ENCODE measurements around the gene NFKBIZ.
A peak's percentile ranks its signal among the peaks of the same experiment; 100 is the strongest.
"Not testable (repeated sequence)": the region's sequence is repeated elsewhere in the genome, so short reads cannot be mapped to it uniquely, and the experiment has no call there.

Gene NFKBIZ

DNA sequence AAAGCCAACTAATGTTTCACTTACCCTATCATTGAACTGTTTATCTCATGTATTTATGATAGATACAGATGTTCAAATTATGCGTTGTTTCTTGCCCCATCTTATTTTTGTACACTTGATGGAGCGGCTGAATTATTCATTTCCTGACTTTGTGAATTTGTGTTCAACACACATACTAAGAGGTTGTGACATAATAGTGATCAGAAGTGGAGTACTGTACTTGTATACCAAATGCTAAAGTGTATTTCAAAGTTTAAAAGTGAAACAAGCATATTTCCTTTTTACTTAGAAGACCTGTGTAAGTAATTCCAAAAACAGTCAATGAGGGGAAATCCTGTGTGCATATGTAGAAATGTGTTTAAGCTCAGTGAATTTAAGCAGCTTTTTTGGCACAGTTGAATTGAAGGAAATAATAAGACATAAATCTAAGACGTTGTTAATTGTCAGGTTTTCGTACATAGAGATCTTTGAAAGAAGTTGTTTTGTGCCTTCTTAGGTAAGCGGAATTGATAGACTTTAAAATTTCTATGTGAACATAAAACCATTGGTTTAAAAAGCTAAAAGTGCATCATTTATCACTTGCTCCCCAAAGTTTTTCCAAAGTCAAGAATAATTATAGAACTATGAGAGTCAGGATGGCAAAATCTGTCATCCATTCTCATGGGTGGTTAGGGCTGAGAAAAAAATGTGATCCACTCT, 1.9 kb downstream of the NFKBIZ start:
- no peak for DNase-seq (ENCODE audit: low spot score)

DNA sequence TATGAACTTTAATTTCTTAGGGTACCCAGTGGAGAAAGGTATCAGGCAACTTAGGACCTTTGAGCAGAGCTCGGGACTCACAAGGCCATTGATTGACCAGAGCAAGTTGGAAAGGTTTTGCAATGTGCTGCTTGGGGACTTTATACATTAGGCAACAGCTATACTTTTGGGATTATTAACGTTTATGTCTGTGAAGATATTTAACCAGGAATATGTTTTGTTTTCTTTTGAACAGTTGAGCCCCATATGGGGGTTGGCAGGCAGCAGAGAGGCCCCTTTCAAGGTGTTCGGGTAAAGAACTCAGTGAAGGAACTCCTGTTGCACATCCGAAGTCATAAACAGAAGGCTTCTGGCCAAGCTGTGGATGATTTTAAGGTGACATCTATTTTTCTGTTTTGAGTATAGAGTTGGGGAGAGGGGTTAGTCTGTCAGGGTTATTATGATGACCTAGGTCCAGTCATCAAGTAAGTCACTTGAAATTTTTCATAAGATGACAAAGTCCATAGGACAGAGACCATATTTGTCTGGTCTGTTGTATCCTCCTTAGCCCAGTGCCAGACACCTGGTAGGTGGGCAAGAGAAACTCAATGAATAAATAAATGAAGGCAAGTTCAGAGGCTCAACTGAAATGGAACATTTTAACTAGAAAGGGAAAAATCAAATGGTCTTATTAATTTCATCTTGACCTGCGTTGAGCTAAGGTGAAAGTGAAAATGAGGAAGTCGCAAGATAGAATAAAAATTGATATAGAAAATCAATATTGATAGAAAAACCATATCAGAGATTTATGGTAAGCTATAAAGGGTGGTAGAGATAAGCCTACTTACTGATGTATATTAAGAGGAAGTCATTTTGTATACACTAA, 2.8 kb downstream of the NFKBIZ start:
- no peak for DNase-seq (ENCODE audit: low spot score)

- DNase-seq (ENCODE audit: low spot score): no peak
These were observed 3.9 kb downstream of the NFKBIZ start for GRCh38 chr3:101852983-101853840.

- DNase-seq (ENCODE audit: low spot score): no peak
These were observed 4.7 kb downstream of the NFKBIZ start for GRCh38 chr3:101853982-101854381.

GRCh38 chr3:101854608-101855304, 5.4 kb downstream of the NFKBIZ start:
- DNase-seq (ENCODE audit: low spot score): no peak

DNA sequence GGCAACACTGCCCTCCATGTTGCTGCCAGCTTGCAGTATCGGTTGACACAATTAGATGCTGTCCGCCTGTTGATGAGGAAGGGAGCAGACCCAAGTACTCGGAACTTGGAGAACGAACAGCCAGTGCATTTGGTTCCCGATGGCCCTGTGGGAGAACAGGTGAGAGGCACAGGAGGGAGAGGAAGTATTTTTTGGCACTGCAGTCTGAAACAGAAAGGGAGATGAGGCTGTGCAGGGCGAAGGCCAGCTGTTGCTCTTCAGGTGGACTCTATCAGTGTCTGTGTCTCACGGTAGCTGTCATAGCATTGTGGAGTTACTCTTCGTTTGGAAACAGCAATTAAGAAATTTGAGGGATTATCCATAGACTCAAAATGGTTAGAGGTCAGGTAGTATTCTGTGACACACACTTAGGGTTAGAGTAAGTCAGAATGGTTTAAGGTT, 8.0 kb downstream of the NFKBIZ start:
- no peak for DNase-seq (ENCODE audit: low spot score)

GRCh38 chr3:101858464-101859030, 9.2 kb downstream of the NFKBIZ start:
- no peak for DNase-seq (ENCODE audit: low spot score)

DNA sequence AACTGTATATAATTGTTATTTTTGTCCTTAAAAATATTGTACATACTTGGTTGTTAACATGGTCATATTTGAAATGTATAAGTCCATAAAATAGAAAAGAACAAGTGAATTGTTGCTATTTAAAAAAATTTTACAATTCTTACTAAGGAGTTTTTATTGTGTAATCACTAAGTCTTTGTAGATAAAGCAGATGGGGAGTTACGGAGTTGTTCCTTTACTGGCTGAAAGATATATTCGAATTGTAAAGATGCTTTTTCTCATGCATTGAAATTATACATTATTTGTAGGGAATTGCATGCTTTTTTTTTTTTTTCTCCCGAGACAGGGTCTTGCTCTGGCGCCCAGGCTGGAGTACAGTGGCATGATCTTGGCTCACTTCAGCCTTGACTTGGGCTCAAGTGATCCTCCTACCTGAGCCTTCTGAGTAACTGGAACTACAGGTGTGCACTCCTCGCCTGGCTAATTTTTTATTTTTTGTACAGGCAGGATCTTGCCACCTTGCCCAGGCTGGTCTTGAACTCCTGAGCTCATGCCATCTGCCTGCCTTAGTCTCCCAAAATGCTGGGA, 10.7 kb downstream of the NFKBIZ start:
- DNase-seq (ENCODE audit: low spot score): no peak

DNA sequence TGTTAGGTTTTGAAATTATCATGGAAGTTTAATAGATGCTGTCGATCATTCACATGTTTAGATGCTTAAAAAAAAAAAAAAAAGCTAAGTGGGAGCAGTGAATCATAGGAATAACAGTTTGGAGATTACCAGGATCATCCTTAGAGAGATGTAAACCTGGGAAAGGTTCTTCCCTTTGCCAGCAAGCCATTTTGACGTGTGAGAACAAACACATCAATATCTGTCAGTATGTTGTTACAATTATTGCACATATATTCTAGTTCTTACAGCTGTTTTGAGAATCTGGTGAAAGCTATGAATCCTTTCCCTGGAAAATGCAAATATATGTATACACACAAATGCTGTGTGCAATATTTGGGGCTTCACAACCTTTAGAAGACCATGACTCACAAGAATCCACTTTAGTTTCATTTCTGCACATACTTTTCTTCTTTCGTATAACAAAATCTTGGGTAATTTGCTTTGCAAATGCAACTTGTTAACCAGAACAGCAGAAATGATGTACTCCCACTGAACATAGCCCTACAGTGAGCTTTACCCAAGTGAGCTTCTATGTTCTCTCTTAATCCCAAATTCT, 12.0 kb downstream of the NFKBIZ start:
- DNase-seq (ENCODE audit: low spot score): no peak

DNA sequence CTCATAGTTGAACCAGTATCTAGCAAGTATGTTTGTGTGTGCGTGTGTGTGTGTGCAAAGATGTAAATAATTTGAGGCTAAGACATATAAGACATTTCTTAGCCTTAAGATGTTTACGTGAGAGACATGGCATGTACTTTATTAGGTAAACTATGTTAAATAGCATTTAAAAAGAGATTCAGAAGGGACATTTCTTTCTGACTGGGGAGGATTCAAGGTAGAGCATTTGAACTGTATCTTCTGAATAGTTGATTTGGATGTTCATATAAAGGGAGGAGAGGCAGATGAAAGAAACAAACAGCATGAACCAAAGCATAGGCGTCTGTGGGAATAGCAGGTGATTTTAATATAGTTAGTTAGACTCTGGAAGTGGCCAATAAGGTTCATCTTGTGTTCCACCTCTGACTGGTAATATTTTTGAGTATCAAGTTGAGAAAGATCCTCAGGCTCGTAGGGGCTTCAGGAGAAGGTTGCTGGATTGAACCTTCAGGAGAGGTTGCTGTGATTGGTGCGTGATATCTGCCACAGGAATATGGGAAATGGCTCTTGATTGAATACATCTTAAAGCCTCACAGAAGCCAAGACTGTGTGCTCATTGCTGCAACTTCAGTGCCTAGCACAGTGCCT, 12.6 kb downstream of the NFKBIZ start:
- no peak for DNase-seq (ENCODE audit: low spot score)

DNA sequence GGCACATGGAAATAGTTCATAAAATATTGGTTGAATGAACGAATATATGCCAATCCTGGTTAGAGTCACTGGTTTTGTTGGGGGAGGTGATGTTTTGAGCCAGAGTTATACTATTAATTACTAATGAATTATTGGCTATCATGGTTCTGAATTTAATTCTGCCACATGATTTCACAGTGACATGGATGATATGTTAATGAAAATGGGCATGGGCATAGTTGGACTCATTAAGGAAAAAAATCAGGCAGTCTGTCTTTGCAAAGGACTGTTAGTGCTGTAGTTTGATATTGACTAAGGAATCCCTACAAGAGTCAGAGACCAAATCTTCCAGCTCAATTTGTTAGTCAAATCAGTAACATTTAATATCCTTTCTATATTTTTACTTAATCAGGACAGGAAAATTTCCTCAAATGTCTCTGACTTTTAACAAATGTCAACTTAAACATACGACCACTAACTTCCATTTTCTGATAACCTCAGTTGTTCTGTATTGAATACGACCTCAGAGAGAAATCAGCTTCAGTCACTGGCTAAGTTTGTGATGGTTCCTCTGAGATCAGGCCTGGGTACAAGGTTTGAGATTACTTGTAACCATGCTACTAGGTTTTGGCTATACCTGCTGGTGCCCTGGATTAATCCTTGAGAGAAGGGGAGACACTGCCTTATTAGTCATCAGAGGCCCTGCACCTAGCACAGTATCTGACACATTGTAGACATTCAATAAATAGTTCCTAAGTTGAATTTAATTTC, 13.3 kb downstream of the NFKBIZ start:
- DNase-seq (ENCODE audit: low spot score): no peak

DNA sequence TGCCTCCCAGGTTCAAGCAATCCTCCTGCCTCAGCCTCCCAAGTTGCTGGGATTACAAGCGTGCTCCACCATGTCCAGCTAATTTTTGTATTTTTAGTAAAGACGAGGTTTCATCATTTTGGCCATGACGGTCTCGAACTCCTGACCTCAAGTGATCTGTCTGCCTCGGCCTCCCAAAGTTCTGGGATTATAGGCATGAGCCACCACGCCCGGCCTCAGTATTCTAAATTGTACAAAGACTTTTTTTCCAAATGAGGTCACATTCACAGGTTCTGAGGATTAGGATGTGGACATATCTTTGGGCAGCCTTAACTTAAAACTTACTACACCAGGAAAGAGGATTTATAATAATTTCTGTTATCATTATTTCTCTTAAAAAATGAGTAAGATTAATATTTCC, 15.6 kb downstream of the NFKBIZ start:
- DNase-seq (ENCODE audit: low spot score): not testable (repeated sequence)

GRCh38 chr3:101865751-101866509, 16.6 kb downstream of the NFKBIZ start:
- no peak for DNase-seq (ENCODE audit: low spot score)

DNA sequence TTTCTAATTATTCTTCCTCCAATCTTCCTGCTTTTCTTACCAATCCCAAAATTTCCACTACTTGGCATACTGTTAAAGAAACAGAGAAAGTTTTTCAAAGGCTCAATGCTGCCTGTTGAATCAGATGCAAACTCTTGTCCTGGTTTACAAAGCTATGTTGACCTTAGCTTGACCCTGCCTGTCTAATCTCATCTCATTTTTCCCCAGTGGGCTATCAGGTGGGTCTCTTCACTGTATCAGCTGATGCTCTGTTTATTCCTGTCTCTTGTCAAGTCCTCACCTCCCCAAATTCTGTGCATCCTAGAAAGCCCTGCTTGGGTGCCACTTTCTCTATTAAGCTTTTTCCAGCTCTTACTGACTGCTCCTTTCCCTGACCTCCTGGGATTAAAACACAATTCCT, 18.2 kb downstream of the NFKBIZ start:
- no peak for DNase-seq (ENCODE audit: low spot score)

DNA sequence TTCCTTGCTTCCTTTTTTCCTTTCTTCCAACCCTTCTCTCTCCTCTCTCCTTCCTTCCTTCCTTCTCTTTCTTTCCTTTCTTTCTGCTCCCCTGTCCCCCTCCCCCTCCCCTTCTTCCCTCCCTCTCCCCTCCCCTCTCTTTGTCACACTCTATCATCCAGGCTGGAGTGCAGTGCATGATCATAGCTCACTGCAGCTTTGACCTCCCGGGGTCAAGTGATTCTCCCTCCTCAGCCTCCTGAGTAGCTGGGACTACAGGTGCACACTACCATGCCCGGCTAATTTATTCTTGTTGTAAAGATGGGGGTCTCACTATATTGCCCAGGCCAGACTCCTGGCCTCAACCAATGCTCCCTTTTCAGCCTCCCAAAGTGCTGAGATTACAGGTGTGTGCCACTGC, 18.7 kb downstream of the NFKBIZ start:
- no peak for DNase-seq (ENCODE audit: low spot score)

DNA sequence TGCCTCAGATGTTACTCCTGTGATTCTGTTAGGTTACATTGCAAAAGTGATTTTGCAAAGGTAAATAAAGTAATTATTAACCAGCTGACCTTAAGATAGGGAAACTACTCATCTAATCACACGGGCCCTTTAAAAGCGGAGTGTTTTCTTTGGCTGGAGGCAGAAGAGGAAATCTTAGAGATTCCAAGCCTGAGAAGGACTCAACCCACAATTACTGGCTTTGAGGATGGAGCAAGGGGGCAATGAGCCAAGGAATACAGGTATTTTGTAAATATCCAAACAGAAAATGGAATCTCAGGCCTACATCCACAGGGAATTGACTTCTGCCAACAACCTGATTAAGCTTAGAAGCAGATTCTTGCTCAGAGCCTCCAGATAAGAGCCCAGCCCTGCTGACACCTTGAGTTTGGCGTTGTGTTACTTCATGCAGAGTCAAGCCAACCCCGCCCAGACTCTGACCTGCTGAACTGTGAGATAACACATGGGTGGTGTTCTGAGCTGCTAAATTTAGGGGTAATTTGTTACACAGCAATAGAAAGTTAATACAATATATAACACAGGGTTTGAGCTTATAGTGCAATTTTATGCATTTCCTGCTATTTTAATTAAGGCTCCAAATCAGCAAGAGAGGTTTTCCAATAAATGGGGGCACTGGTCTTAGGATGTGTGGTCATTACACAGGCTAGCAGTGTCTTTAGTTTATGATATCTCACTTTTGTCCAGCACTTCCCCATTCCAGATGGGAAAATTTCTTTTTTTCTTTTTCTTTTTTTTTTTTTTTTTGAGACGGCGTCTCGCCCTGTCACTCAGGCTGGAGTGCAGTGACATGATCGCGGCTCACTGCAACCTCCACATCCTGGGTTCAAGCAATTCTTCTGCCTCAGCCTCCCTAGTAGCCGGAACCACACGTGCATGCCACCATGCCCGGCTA, 19.5 kb downstream of the NFKBIZ start:
- DNase-seq (ENCODE audit: low spot score): no peak

DNA sequence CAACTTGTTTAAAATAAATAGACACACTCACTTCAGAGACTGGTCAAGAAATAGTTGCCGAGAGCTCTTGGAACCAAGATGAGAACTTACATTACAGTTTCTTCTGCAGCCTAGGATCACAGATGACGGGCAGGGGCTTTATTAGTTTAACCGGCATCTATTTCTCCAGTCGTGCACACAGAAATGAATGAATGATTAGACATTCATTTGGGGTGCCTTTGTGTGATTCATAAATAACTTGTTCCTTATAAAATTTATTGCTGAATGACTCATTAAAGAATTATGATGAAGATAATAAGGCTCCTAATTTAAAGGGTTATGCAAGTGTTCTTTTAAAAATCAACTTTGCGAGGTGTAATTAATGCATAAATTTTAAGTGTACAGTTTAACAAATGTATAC, 20.8 kb downstream of the NFKBIZ start:
- no peak for DNase-seq (ENCODE audit: low spot score)

GRCh38 chr3:101873619-101874018, 24.3 kb downstream of the NFKBIZ start:
- peak; percentile 54 for DNase-seq (ENCODE audit: low spot score)
